DMS153 (cell line): ENCODE data around the gene UBASH3A.
"Not testable (repeated sequence)": the region's sequence is repeated elsewhere in the genome, so short reads cannot be mapped to it uniquely, and the experiment has no call there.

Source experiments
- DNase-seq: peaks from one replicate; lab custom pipeline; 2025; lab: John Stamatoyannopoulos, UW

The UBASH3A gene

DNA sequence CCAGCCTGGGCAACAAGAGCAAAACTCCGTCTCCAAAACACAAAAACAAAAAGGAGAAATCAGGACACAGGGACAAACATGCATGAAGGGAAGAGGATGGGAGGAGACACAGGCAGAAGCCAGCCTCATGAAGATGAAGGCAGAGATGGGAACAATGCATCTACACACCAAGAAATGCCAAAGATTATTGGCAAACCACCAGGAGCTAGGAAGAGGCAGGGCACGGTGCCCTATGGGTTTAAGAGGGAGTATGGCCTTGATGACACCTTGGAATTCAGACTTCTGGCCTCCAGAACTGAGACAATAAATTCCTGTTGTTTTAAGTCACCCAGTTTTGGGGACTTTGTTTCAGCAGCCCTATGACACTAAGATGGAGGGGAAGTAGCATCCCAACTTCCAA lies 13.0 kb upstream of the UBASH3A start:
- DNase-seq: no peak

DNA sequence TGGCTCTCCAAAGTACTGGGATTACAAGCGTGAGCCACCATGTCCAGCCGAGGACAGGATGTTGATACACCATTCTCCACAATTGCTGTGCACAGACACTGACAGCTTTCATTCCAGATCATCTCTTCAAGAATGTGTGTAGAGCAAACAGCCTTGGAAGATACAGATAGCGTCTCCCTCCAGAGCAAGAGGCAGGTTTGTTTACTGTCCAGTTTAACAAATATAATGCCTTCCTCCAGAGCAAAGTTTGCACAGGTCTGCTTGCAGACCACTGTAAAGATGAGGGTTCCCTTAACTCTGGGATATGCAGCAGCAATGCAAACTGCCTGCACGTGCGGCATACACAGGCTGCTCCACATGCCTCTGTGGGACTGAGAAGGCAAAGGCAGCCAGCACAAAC lies 12.4 kb upstream of the UBASH3A start:
- DNase-seq: no peak

DNA sequence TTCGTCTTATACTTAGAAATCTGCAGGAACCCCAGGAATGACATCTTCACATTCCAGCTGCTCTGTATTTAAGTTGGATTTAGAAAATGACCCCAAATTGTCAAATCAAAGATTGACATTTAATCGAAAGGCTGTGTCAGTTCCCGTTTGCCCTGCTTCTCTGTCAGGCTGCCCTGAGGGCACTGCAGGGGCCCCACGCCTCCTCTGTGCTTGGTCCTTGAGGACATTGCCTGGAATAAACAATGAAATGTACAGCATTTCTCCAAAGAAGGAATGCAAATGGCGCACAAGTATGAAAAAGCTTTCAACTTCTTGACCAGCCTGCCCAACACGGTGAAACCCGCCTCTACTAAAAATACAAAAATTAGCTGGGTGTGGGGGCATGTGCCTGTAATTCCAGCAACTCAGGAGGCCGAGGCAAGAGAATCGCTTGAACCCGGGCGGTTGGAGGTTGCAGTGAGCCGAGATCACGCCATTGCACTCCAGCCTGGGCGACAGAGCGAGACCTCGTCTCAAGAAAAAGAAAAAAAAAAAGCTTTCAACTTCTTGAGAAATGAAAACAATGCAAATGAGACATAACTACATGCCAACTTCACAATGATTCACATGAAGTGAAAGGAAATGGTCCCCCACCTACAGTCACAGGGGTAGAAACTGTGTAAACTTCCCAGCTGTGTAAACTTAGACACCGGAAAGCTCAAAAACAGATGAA lies 10.8 kb upstream of the UBASH3A start:
- no peak for DNase-seq

DNA sequence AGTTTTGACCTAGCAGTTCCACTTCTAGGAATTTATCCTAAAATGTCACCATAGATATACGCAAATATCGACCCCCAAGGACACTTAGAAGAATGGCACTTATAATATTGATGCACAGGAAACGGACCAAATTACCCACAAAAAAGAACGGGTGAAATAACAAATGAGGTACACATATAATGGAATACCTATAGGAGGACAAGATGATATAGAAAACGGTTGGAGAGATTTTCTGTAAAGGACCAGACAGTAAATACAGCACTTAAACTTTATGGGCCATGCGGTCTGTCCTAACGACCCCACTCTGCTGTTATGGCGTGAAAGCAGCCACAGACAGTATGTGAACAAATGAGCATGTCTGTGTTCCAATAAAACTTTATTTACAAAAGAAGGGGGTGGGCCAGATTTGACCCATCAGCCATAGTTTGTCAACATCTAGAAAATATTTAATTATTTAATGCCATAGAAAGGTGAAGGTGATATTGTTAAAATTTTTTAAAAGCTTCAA lies 10.2 kb upstream of the UBASH3A start:
- DNase-seq: no peak

DNA sequence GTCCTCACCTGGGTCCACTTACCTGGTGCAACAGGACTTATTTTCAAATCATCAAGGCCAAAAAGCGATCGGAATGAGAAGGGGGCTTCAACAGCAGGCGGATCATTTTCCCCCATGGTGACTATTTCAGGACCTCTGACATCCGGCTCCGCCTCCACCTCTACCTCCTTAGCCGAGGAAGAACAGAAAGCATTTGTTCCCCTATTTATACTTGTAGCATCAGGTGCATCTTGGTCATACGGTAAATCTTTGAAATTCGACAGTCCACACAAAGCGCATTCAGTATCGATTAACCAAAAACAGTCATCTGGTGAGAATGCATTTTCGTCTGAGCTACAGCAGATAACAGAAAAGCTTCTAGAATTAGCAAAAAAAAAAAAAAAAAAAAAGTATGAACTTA lies 8.4 kb upstream of the UBASH3A start:
- no peak for DNase-seq

DNA sequence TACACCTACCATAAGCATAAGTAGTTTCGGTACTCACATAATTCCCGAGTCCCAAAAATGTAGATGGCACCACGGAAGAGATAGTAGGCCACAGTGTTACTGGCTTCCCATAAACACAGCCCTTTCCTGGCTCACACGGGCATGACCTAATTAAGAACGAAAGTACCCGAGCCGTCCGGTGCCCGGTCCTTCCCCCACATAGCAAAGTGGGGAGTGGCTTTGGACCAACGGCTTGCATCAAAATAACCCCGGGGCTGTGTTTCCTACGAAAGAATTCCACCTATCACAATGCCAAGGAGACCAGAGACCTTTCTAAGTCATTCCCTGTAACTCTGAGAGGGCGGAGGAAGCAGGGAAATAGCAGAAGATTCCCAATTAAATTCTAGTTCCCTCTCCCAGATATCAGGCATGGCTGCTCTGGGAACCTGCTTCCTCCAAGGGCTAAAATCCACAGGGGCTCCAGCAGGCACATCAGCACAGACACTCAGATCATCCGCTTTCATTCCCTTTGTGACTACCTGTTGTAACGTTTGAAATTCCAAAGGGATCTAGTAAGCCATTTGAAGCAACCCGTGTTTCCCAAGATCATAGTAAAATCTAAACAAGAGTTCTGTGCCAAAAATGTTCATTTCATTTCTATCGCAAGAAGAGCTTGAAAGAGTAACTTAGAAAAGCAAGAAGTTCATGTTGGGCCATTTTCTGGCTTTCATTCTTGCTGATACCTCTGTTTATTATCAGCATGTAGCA lies 7.6 kb upstream of the UBASH3A start, which contains the start of gene TMPRSS3:
TSS of gene TMPRSS3 (minus strand) at position 148 of the 747 bp plus-strand sequence. CDS start 635 bp downstream, outside the sequence.
- DNase-seq: no peak

DNA sequence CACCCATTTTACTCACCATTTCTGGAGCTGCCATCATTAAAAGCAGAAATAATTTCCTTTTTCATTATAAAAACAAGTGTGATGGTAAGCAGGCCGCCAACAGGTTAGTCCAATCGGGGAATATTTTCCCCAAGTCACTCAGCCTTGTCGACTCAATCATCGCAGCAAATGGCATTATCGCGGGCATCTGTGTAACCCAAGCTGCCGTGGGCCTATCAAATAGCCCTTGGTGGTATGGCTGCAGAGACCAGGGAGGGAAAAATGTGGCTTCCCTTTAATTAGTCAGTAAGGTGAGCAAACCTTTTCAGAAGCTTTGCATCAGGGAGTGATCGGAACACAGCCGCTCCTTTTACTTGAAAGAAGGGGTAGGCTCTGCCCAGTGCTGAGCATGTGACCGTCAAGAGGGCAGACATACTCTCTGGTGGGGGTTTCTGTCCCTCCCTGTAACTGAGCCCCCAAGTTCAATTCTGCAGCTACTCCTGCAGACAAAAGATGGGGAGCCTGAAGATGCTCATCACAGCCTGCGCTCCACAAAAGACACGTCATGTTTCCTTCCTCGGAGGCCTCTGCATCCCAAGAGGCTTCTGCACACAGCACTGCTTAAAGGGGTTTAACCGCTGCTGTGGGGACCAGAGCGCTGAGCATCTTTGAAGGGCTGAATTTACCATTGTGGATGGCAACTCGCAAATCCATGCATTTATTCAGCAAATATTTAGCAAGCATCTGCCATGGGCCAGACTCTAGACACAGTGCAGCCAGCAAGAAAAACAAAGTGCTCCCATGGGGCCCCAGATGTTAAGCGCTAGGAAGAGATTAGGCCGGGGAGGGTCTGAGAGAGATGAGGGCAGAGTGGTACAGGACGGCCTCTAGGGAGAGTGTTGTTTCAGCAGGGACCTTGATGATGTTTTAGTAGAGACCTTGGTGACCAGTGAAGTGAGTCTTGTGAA lies 6.6 kb upstream of the UBASH3A start:
- no peak for DNase-seq

DNA sequence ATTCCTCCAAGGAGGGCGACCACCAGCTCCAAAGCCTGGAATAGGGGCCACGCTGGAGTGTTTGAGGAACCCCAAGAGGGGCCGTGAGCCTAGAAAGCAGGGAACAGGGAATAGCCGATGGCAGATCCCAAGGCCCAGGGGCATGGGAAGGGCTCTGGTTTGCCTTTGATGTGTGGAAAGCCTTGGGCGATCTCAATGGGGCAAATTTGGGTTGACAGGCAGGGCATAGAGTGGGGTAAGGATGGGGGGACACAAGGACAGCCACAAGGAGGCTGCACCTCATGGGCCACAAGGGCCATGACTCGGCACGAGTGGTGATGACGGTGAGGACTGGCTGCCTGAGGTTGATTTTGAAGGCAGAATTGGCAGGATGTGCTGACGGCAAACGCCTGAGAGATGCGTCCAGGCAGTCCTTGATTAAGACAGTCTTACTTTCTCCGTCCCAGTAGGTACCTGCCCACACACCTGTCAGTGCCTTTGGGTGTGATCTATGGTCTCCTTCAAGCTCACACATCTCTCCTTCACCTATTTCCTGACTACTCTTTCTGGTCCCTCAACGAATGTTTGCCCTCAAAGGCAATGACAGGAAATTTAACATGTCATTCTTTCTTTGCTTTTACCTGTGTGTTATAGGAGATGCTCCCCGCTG lies 5.8 kb upstream of the UBASH3A start:
- no peak for DNase-seq

DNA sequence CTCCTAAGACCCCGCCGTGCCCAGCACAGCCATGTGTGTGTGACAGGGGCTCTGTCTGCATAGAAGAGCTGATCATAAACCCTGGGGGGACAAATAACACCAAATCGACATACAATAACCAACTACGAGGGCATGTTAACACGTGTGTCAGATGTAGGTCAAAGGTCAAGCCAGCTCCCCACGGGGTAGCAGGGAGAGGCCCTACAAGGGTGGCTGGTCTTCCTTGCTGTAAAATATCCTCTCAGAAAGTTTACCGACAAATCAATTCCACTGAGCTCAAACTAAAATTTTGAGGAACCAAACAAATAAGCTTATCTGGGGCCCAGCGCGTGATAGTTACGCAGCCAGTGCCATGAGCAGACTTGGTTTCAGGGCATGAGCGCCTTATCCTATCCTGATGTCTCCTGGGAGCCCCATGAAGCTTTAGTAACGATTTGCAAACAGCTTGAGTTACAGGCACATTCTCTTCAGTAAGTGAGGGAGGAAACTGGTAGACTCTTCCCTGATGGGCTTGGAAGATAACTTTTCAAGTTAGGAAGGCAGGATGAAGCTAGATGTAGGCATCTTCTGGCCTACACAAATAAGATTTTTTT lies 5.2 kb upstream of the UBASH3A start:
- peak; percentile 19 for DNase-seq

DNA sequence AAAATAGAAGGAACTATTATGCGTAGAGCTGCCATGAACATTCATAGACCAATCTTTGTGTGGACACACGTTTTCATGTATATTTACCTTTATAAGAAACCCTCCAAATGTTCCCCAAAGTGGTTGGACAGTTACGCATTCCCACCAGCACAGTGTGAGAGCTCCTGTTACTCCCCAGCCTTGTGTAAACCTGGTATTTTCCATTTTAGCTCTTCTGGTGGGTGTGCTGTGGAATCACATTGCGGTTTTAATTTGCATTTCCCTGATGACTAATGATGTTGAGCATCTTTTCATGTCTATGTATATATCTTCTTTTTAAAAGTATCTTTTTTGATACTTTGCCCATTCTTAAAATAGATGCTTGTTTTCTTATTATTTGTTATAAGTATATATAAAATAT lies 3.2 kb upstream of the UBASH3A start:
- no peak for DNase-seq

DNA sequence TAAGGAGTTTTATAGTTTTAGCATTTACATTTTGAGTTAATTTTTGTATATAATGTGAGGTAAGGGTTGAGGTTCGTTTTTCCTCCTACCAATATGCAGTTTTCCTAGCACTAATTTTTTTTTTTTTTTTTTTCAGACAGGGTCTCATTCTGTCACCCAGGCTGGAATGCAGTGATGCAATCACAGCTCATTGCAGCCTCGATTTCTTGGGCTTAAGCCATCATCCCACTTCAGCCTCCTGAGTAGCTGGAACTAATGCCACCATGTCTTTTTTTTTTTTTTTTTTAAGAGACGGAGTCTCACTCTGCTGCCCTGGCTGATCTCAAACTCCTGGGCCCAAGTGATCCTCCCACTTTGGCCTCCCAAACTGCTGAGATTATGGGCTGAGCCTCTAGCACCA lies 2.5 kb upstream of the UBASH3A start:
- no peak for DNase-seq

DNA sequence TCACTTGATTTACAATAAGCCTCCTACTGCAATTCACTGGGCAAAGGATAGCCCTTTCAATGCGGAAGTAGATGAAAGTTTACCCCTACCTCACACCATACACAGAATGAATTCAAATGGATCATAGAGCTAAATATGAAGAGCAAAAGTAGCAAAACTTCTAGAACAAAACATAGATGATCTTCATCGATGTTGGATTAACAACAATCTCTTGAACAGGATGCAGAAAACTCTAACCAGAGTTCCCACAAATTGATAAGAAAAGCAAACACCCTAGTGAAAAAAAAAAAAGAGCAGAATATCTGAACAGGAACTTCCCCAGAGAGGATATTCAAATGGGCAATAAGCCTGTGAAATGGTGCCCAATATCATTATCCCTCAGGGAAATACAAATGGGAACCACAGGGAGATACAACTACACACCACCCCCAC lies 1.9 kb upstream of the UBASH3A start:
- DNase-seq: no peak

DNA sequence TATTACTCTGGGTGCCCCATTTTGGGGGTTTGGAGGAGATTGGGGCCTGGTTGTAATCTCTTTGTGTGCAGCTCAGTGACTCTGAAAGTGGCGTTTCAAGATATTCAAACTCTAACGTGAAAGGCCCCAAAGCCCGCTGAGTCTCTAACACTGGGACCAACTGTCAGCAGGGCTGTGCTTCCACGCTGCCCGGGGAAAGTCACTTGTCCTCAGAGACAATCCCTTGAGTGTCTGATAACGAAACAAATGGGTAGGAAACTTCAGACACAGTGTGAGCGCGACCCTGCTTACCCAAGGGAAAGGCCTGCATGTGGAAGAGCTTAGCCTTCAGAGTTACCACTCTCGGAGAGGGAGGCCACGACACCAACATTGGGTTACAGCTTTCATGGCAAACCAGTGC lies 837 bp downstream of the UBASH3A start:
- no peak for DNase-seq

DNA sequence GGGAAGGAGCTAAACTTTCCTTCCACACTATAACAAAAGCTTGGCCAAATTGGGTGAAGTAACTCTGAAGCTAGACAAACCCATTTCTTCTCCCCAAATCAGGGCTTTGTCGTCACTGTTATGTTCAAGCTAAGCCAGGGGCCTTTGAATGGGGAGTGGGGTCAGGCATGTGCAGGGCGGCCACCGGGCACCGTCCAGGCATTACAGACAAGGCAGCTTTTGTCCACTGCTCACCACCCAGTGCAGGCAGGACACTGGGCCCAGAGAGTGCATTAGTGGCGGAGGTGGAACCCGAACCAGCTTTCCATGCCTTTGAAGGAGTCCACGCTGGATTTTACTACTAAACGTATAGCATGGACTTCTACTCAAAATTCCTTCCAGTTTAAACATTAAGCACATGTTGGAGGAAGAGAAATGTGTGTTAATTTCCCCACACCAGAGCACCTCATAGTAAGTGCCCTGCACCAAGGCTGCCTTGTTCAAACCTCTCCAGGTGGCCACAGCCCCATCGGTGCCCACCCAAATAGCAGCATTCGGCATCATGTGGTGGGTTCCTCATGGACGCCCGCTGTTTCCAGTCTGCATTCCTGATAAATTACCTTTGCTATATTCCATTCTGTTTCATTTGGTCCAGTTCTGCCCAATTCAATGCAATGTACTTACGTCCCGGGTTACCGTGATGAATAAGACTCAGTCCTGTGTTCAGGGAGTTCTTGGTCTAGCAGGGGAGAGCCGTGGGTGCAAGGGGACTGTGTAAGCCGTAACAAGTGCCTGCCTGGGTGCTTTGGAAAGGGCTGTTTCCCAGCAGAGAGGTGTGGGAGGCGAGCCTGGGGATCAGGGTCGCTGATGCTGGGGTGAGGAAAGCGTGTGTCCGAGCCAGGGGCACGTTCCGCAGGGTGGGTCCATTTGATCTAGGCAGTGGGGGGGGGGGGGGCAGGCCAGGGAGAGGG lies 1.6 kb downstream of the UBASH3A start:
- no peak for DNase-seq

DNA sequence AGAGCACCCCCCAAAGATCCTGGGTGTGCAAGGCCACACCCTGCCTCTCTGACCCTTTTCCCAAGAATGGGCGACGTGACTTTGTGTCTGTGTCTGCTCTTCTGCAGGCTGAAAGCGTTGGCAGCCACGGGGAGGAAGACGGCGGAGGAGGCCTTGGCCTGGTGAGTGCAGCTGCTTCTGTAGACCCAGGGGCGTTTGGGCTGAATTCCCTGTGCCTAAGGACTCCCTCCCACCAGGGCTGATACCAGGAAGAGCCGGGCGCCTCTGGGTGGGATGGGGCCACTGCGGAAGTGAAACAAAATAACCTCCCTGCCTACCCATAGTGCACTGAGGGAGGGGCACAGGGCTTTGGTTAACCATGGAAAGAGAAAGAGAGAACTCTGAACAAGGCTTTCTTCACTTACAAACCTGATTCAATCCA lies 2.5 kb downstream of the UBASH3A start:
- DNase-seq: no peak

DNA sequence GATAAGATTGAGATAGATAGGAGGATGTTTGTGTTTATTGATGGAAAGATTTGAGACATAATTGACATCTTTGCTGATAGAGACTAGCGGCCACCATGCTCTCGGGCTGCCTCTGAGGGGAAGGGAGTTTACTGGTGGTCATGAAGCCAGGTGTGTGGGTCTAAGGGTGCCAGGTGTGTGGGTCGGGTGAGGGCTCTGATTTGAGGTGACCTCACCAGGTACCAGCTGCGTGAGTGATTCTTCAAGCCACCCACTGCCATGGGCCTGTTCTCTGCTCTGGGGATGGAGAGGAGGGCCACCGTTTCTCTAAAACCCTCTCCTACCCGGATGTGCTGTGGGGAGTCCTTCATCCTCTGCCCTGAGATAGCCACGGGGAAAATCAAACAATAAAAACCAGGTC lies 3.2 kb downstream of the UBASH3A start:
- no peak for DNase-seq

DNA sequence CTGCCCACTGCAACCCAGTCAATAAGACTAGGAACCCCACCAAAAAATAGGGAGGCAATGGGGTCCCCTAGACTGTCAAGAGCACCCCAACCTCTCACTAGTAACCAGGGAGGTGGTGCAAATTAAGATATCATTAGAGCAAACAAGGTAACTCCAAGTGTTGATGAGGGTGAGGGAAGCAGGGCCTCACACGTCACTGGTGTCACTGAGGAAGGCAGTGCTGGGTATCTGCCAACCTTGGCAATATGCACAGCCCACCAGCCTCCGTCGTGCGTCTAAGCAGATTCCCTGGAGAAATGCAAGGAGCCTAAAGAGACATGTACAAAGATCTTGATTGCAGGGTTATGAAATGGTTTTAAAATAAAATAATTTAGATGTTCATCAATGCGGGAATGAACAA lies 3.8 kb downstream of the UBASH3A start:
- DNase-seq: no peak

DNA sequence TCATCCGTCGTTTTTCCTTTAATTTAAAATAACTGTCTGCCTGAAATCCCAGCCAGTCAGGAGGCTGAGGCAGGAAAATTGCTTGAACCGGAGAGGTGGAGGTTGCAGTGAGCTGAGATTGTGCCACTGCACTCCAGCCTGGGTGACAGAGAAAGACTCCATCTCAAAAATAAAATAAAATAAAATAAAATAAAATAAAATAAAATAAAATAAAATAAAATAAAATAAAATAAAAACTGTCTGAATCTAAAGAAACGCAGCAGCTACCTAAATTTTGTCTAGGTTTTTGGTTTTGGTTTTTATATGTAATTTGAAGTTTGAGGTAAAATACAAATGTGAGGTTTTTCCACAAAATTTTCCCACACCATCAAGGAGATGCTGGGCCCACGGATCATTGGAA lies 5.0 kb downstream of the UBASH3A start:
- not testable (repeated sequence) for DNase-seq

DNA sequence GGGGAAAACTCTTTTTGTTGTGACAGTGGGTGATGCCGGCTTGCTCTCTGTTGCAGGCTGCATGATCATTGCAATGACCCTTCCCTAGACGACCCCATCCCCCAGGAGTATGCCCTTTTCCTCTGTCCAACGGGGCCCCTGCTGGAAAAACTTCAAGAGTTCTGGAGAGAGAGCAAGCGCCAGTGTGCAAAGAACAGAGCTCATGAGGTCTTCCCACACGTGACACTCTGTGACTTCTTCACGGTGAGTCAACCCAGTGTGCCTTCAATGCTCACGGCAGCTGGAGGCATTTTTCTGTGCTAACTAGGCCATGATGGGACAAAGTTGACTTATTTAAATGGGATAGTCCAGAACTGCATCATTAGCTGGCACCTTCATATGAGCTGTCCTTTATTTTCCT lies 5.7 kb downstream of the UBASH3A start:
- DNase-seq: no peak

DNA sequence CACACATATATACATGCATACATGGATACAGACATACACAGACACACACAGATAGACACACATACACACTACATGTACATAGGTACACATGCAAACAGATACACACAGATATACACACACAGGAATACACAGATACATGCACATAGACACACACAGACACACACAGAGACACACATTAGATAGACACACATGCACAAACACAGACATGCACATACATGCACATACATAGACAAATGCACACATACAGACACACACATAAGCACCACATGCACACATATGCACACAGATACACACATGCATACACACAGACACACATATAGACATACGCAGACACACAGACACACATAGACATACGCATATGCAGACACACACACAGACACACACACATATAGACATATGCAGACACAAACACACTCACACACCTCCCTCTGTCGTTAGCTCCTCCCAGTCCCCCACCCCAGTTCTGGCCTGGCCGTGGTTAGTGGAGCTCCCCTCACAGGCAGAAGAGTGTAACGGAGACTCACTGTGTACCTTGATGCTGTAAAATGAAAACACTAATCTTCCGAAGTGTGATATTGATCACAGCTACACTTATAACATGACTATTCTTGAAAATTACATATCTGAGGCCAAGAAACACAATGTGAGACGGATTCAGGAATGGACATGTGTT lies 7.6 kb downstream of the UBASH3A start:
- DNase-seq: no peak
